WTC11 (cell line): Measurements from ENCODE around the gene CAMK2A. TPM values are rescaled to one million over a fixed set of nuclear protein-coding genes. Genes with fewer than 3 reads are reported as not detected.

Experiments used
- ATAC-seq: fragments of 200-7000 bp; cut with Tn5 transposase; 2 replicates; pipeline ENCODE4 v1.10.0; 2021; ENCODE audit warnings: mild to moderate bottlenecking, moderate library complexity
- CTCF ChIA-PET: fragments of 300-600 bp; sonication (Branson Sonifier 250); formaldehyde crosslinking; loops from one replicate; lab custom pipeline; 2021; ENCODE audit warnings: antibody characterized with exemption; lab: Charles Lee
- POLR2A ChIA-PET: fragments of 350-600 bp; sonication (Branson Sonifier 250); formaldehyde crosslinking; loops from one replicate; lab custom pipeline; 2021; ENCODE audit warnings: antibody characterized with exemption; lab: Charles Lee
- DNase-seq: peaks from one replicate; pipeline ENCODE4 v3.0.0; 2021; ENCODE audit warnings: low spot score
- H3K27ac Mint-ChIP-seq: 2 replicates; pipeline ENCODE4 v1.8.0; 2021; ENCODE audit warnings: mixed read lengths
- H3K27me3 Mint-ChIP-seq: 2 replicates; pipeline ENCODE4 v1.8.0; 2021; ENCODE audit warnings: low read depth, mild to moderate bottlenecking, moderate library complexity, mixed read lengths
- H3K36me3 Mint-ChIP-seq: 2 replicates; pipeline ENCODE4 v1.8.0; 2021; ENCODE audit warnings: mixed read lengths
- H3K4me1 Mint-ChIP-seq: 2 replicates; pipeline ENCODE4 v1.8.0; 2022; ENCODE audit warnings: mixed read lengths
- H3K4me3 Mint-ChIP-seq: 2 replicates; pipeline ENCODE4 v1.8.0; 2021; ENCODE audit warnings: mild to moderate bottlenecking, moderate library complexity, mixed read lengths
- H3K9me3 Mint-ChIP-seq: 2 replicates; pipeline ENCODE4 v1.8.0; 2021; ENCODE audit warnings: mixed read lengths
- ATF2 ChIP-seq: sonication (generic); formaldehyde crosslinking; IDR thresholded peaks from 2 replicates; pipeline ENCODE4 v1.8.1; 2022; ENCODE audit warnings: low read depth, missing genetic modification reagents, borderline replicate concordance
- CBFB ChIP-seq: sonication (generic); formaldehyde crosslinking; IDR thresholded peaks from 2 replicates; pipeline ENCODE4 v1.8.1; 2022; ENCODE audit warnings: mild to moderate bottlenecking, low read depth, missing genetic modification reagents
- CREM ChIP-seq: sonication (generic); formaldehyde crosslinking; IDR thresholded peaks from 2 replicates; pipeline ENCODE4 v1.8.1; 2022; ENCODE audit warnings: mild to moderate bottlenecking, missing genetic modification reagents, moderate library complexity
- FOXP1 ChIP-seq: sonication (generic); formaldehyde crosslinking; IDR thresholded peaks from 2 replicates; pipeline ENCODE4 v1.8.0; 2022; ENCODE audit warnings: missing genetic modification reagents, mild to moderate bottlenecking, moderate library complexity, borderline replicate concordance
- GRHL2 ChIP-seq: fragments of 250-450 bp; sonication (Bioruptor Pico); IDR thresholded peaks from 2 replicates; pipeline ENCODE4 v1.8.0; 2022; ENCODE audit warnings: mild to moderate bottlenecking, moderate library complexity; ENCODE audit not compliant: insufficient replicate concordance, severe bottlenecking
- HMGA2 ChIP-seq: fragments of 250-450 bp; sonication (Bioruptor Pico); IDR thresholded peaks from 2 replicates; pipeline ENCODE4 v1.4.0; 2021; ENCODE audit warnings: mild to moderate bottlenecking, moderate library complexity
- HMGXB4 ChIP-seq: sonication (generic); formaldehyde crosslinking; IDR thresholded peaks from 2 replicates; pipeline ENCODE4 v1.8.1; 2023; ENCODE audit warnings: mild to moderate bottlenecking, moderate library complexity, missing genetic modification reagents
- MLX ChIP-seq: sonication (generic); formaldehyde crosslinking; IDR thresholded peaks from 2 replicates; pipeline ENCODE4 v1.8.1; 2023; ENCODE audit warnings: mild to moderate bottlenecking, missing genetic modification reagents, moderate library complexity
- MYBL2 ChIP-seq: sonication (generic); formaldehyde crosslinking; IDR thresholded peaks from 2 replicates; pipeline ENCODE4 v1.8.1; 2023; ENCODE audit warnings: mild to moderate bottlenecking, moderate library complexity, missing genetic modification reagents
- NR3C1 ChIP-seq: sonication (generic); formaldehyde crosslinking; conservative IDR thresholded peaks from 2 replicates; pipeline ENCODE4 v1.8.1; 2023; ENCODE audit warnings: low read depth, mild to moderate bottlenecking, missing genetic modification reagents
- OVOL2 ChIP-seq: fragments of 250-450 bp; sonication (Bioruptor Pico); IDR thresholded peaks from 2 replicates; pipeline ENCODE4 v1.9.0; 2021; ENCODE audit warnings: mild to moderate bottlenecking, borderline replicate concordance
- PRDM15 ChIP-seq: sonication (generic); formaldehyde crosslinking; IDR thresholded peaks from 2 replicates; pipeline ENCODE4 v1.8.0; 2022; ENCODE audit warnings: missing genetic modification reagents
- PRRX2 ChIP-seq: fragments of 250-450 bp; sonication (Bioruptor Pico); IDR thresholded peaks from 2 replicates; pipeline ENCODE4 v1.8.0; 2021; ENCODE audit warnings: mild to moderate bottlenecking
- RELA ChIP-seq: sonication (generic); formaldehyde crosslinking; IDR thresholded peaks from 2 replicates; pipeline ENCODE4 v1.8.1; 2022; ENCODE audit warnings: missing genetic modification reagents, mild to moderate bottlenecking, borderline replicate concordance
- RORB ChIP-seq: fragments of 250-450 bp; sonication (Bioruptor Pico); IDR thresholded peaks from 2 replicates; pipeline ENCODE4 v1.9.0; 2021; ENCODE audit warnings: mild to moderate bottlenecking
- USF2 ChIP-seq: sonication (generic); formaldehyde crosslinking; IDR thresholded peaks from 2 replicates; pipeline ENCODE4 v1.8.1; 2023; ENCODE audit warnings: mild to moderate bottlenecking, missing genetic modification reagents, moderate library complexity
- ZMAT4 ChIP-seq: fragments of 250-450 bp; sonication (Bioruptor Pico); IDR thresholded peaks from 2 replicates; pipeline ENCODE4 v1.9.0; 2021; ENCODE audit warnings: mild to moderate bottlenecking
- ZNF219 ChIP-seq: sonication (generic); formaldehyde crosslinking; IDR thresholded peaks from 2 replicates; pipeline ENCODE4 v1.8.0; 2023; ENCODE audit warnings: missing genetic modification reagents, mild to moderate bottlenecking, borderline replicate concordance
- ZNF317 ChIP-seq: sonication (generic); formaldehyde crosslinking; IDR thresholded peaks from 2 replicates; pipeline ENCODE4 v1.8.1; 2023; ENCODE audit warnings: low read depth, mild to moderate bottlenecking, moderate library complexity, missing genetic modification reagents, borderline replicate concordance
- ZNF423 ChIP-seq: fragments of 250-450 bp; sonication (Bioruptor Pico); IDR thresholded peaks from 2 replicates; pipeline ENCODE4 v2.1.2; 2022; ENCODE audit warnings: mild to moderate bottlenecking, moderate library complexity
- ZNF532 ChIP-seq: fragments of 250-450 bp; sonication (Bioruptor Pico); IDR thresholded peaks from 2 replicates; pipeline ENCODE4 v1.9.0; 2021; ENCODE audit warnings: mild to moderate bottlenecking, borderline replicate concordance
- total RNA-seq: library from RNA; stranded (reverse); gene quantifications from 3 replicates; pipeline ENCODE4 v1.2.3, GENCODE V29; 2021

Gene CAMK2A
- total RNA-seq, 1 experiment from 2014 or later = 0.13 TPM

- no peak for TF ChIP-seq ZNF219 (CRISPR knock-in tag)
- TF ChIP-seq CREM (CRISPR knock-in tag) = no peak
- TF ChIP-seq HMGA2 (CRISPR knock-in tag) = 0 out of 2 replicates have a peak, but pooled peaks have one; percentile 2
- POLR2A ChIA-PET = no interaction called here
- H3K4me1 Mint-ChIP-seq = peaks cover 15% of the 10 kb centered on the region
- no peaks in the 10 kb centered on the region for H3K36me3 Mint-ChIP-seq
- no peak overlapping the region for H3K27ac Mint-ChIP-seq
- ATAC-seq = no peak
- CTCF ChIA-PET = no interaction called here
- no peaks in the 10 kb centered on the region; the same call in 1 of the 2 replicates for H3K27me3 Mint-ChIP-seq
- H3K9me3 Mint-ChIP-seq = peaks cover 5% of the 10 kb centered on the region; the same call in 1 of the 2 replicates
- no peak overlapping the region for H3K4me3 Mint-ChIP-seq
- DNase-seq = no peak
Observed at GRCh38 chr5:150323092-150323491, 33.5 kb upstream of the CAMK2A start.

- ChIA-PET POLR2A (no interaction called here), CTCF (no interaction called here)
- TF ChIP-seq ZNF532 = no peak
- no peak for TF ChIP-seq HMGXB4 (CRISPR knock-in tag)
- no peak for TF ChIP-seq CBFB (CRISPR knock-in tag)
- no peak for TF ChIP-seq ZNF317
- TF ChIP-seq RORB (CRISPR knock-in tag) = no peak
- TF ChIP-seq NR3C1 (CRISPR knock-in tag) = no peak
- no peak for TF ChIP-seq USF2 (CRISPR knock-in tag)
- TF ChIP-seq MLX (CRISPR knock-in tag) = no peak
- TF ChIP-seq ZNF423 (CRISPR knock-in tag) = no peak
- TF ChIP-seq OVOL2 (CRISPR knock-in tag) = no peak
- no peak for TF ChIP-seq FOXP1 (CRISPR knock-in tag)
- no peak for TF ChIP-seq GRHL2 (CRISPR knock-in tag)
- TF ChIP-seq PRRX2 (CRISPR knock-in tag) = no peak
- no peak for TF ChIP-seq RELA (CRISPR knock-in tag)
- no peak for TF ChIP-seq MYBL2 (CRISPR knock-in tag)
- TF ChIP-seq CREM (CRISPR knock-in tag) = no peak
- TF ChIP-seq ZMAT4 (CRISPR knock-in tag) = no peak
- TF ChIP-seq PRDM15 = no peak
- TF ChIP-seq ATF2 (CRISPR knock-in tag) = no peak
- Mint-ChIP-seq H3K9me3 (peaks cover 5% of the 10 kb centered on the region; the same call in 1 of the 2 replicates), H3K27ac (no peak overlapping the region), H3K36me3 (no peaks in the 10 kb centered on the region), H3K4me3 (no peak overlapping the region), H3K27me3 (no peaks in the 10 kb centered on the region; the same call in 1 of the 2 replicates), H3K4me1 (peaks cover 12% of the 10 kb centered on the region)
- no peak for DNase-seq
- ATAC-seq = no peak
Observed at GRCh38 chr5:150322202-150322601, 32.6 kb upstream of the CAMK2A start.
